ENCODE results near the gene LHX3.

LHX3 gene

GRCh38 chr9:136191099-136191959 lies 13.6 kb downstream of the LHX3 start:
- DNase-seq, result no peak

- DNase-seq, result no peak
These were observed 14.3 kb downstream of the LHX3 start for GRCh38 chr9:136190656-136191055.

DNA sequence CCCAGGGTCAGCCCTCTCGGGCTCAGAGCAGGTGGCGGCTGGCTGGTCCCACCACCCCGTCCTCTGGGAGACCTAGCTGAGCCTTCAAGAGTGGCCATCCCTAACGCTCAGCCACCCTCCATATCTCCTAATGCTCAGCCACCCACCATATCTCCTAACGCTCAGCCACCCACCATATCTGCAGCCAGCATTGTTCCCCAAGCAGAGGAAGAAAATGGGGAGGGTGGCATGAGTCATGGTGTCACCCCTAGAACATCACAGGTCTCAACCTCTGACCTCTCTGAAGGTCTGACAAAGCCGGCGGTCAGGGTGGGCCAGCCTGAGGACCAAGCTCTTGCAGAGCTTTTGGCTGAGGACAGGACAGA lies 14.7 kb downstream of the LHX3 start:
- DNase-seq, result no peak

GRCh38 chr9:136189394-136190236 lies 15.3 kb downstream of the LHX3 start:
- no peak for DNase-seq

DNA sequence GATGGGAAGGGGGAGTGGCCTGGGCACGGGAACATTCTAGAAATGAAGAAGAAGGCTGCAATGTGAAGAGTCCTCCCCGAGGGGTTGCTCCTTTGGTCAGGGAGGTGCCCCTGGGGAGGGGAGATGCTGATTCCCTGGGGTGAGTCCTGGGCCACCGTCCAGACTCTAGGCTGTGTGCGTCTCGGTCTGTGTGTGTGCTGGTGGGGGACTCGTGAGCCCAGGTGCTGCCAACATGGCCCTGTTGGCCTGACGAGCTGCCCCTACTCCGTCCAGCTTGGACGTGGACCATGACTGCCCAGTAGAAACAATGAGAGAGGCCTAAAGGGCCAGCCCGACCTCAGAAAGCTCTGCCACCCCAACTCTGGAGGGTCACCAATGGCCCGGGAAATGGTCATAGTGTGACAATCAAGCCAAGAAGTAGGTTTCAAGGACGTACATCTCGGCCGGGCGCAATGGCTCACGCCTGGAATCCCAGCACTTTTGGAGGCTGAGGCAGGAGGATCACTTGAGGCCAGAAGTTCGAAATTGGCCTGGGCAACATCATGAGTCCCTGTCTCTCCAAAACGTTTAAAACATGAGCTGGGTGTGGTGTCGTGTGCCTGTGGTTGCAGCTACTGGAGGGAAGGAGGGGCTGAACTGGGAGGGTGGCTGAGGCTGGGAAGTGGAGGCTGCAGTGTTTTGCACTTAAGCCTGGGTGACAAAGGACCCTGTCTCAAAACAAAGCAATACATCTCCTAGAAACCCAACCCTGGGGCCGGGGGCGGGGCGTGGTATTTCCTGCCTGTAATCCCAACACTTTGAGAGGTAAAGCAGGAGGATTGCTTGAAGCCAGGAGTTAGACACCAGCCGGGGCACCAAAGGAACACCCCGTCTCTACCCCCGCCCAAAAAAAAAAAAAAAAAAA lies 17.0 kb downstream of the LHX3 start:
- DNase-seq, result no peak

DNA sequence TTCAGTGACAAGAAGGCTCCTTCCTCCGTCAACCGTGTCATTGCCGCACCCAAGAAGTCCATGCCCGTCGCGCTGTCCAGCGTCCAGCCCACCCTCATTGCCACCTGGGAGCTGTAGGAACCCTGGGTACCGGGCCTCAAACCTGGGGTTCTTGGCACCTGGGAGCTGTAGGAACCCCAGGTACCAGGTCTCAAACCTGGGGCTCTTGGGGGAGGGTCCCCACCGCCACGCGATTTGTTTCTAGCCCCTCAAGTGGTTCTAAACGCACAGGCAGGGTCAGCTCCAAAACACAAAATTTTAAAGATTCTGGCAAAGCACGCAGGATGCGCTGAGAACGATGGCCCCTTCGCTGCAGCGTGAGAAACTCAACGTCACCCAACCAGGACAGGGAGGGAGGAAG lies 17.7 kb downstream of the LHX3 start:
- no peak for DNase-seq

DNA sequence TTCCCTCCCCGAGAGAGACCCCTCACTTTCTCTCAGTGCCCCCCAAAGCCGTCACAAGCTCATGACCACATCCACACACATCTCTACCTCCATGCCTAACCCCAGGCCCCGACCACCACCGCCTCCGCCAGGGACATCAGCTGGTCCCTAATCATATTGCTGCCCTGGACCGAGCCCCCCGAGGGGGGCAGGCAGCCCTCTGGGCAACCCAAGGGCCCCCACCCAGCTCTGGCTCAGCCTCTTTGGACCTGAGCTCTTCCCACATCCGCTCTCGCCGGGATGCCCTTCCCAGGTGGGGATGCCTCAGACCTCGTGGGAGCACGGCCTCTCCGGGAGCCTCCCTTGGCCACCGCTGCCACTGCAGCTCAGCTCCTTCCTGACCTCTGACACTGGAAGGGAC lies 18.5 kb downstream of the LHX3 start:
- no peak for DNase-seq

GRCh38 chr9:136185596-136186366 lies 19.1 kb downstream of the LHX3 start:
- DNase-seq, result no peak

GRCh38 chr9:136185066-136185465 lies 19.9 kb downstream of the LHX3 start:
- DNase-seq, result no peak

GRCh38 chr9:136182850-136183422 lies 22.0 kb downstream of the LHX3 start:
- DNase-seq, result no peak

- no peak for DNase-seq
These were observed 22.5 kb downstream of the LHX3 start for GRCh38 chr9:136182420-136182787.

GRCh38 chr9:136181784-136182419 lies 23.0 kb downstream of the LHX3 start:
- DNase-seq, result no peak

GRCh38 chr9:136180586-136180985 lies 24.3 kb downstream of the LHX3 start:
- DNase-seq, result no peak

DNA sequence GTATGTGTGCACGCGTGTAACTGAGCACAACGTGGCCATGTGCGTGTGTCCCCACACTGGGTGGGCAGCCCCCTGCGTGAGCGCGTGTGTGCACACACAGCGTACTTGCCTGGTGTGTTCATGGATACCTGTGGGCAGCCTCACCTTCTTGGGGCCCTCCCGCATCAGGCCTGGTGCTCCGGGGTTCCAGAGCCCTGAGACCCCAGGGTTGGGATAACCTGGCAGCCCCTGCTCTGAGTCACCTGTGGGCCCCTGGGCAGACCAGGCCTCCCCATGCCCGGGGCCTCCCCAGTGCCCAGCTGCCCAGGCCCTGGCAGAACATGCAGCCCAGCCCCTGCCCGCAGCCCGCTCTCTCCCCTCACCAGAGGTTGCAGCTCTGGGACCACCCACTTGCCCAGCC lies 25.2 kb downstream of the LHX3 start:
- DNase-seq, result no peak

DNA sequence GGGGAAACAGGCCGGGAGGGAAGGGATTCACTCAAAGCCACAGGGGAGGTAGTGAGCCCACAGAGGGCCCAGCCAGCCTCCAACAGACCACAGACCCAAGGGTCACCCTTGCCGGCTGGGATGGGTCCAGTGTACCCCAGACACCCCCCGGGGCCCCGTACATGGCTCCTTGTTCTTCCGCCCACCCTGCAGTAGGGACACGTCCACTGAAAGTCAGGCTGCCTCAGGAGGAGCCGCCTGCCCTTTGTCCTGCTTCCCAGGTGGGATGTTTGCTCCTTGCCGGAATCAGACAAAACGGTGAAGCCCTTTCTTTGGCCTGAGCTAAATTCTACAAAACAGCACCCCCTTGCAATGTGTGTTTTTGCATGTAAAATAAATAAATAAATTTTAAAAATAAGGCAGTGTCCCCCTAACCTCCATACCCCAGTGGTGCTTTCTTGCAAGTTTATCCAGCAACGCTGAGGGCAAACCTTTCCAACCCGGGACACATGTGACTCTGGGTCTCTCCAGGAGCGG lies 25.8 kb downstream of the LHX3 start:
- no peak for DNase-seq

DNA sequence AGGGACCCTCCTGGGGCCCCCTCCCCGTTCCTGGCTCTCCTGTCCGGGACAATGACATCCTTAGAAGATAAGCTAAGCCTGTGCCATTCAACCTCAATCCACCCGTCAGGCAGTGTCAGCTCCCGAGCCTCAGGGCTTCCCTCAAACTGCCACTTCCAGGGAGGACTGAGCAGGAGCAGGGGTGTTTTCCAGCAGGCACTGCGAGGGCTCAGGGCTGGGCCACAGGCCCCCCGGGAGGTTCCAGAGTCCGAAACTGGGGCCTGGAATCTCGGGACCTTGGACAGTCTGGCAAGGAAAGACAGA lies 26.2 kb downstream of the LHX3 start:
- DNase-seq, result no peak

GRCh38 chr9:136178061-136178772 lies 26.7 kb downstream of the LHX3 start:
- no peak for DNase-seq

DNA sequence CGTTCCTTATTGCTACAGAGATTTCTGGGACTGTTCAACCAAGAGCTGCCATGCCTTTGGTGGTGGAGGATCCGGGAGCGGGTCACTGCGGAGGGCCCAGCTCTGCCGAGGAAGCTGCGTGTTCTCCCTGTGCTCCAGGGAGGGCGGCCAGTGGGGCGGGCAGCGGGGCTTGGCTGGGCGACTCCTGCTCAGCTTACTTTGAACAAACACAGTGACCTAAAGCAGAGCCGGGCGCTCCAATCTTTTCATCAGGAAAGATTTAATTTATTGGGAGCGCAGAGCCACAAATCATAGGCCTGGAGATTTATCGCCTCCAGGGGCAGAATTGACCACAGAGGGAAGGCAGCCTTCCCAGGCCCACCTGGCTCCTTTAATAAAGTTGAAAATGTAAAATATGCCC lies 27.7 kb downstream of the LHX3 start:
- no peak for DNase-seq

DNA sequence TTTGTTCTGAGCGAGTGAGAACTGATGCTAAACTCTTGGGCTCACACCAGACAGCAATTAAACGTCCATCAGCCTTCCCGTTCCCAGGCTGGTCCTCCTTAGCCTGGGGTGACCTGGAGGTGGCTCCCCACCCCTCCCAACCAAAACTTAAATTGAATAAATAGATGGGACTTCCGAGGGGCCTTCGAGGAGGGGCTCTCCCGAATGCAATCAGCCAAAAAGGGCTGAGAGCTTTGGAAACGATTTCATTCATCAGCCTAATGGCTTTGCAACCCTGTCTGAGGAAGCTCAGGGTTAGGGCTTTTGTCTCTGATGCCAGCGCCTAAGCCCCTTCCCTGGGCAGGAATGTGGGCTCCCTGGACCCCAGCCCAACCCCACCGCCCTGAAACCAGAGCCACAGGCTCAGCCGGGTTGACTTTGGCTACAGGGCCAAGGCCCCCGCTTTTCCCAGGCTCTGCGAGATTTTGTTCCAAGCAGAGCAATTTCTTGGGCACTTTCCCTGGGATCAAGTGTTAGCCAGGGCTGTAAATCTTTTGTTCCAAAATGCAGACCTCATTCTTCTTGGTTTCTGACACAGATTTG lies 29.2 kb downstream of the LHX3 start:
- DNase-seq, result no peak
